ENCODE data around the gene ICAM3. TPM values are rescaled to one million over a fixed set of nuclear protein-coding genes. Genes with fewer than 3 reads are reported as not detected.

ICAM3 gene
- polyA plus RNA-seq (2012; rRNA removed), result 12.6 and 15.6 TPM in 2 replicates
- polyA plus RNA-seq (2012; cell fraction: cytosol; rRNA removed), result 8.8 and 11.6 TPM in 2 replicates
- 4.9 and 6.2 TPM in 2 replicates for polyA plus RNA-seq (2012; cell fraction: nucleus; rRNA removed)

DNA sequence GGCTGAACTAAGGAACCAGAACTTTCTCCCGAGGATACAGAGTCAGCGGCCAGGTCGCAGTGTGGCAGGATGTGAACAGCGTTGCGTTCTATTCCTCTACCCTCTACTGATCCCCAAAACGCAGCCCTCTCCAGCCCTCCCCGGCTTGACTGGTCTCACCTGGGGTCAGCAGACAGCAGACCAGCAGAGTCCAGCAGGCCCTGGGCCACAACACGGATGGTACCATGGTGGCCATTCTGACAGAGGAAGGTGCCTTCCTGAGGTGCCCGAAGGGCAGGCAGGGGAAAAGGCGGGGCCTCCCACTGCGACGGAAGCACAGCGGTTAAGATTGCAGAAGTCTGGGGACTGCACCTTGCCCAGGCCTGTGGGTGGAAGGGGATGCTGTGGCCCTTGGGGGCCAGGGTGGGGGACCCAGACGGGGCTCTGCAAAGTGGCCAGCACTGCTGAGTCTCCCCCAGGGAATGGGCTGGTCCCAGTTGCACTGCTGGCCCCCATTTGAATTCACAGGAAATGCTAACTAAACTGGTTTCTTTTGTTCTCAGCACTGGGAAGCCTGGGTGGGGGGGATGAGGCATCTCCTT lies at the start of gene ICAM3:
ICAM3 (minus strand) TSS at position 245 of the 581 bp plus-strand sequence; CDS start at position 235, 10 bp downstream.
- no peaks in the 10 kb centered on the region for H3F3A ChIP-seq (replicated peaks; ENCODE audit: insufficient read depth)
- POLR2A ChIA-PET, result no interaction called here
- H3K27ac ChIP-seq (ENCODE audit: low read depth in 2 of 2, low read length in 1 of 2), result no peak within 1 kb of the TSS
- CTCF ChIA-PET, result interaction anchor here (1.1 kb wide), 1 partner anchor 81 kb away, joined by 3 read pairs; no protein-coding TSS in a partner anchor
- no peaks in the 10 kb centered on the region for H3K36me3 ChIP-seq (replicated peaks in 1 of 2; ENCODE audit: control insufficient read depth in 1 of 2, insufficient read depth in 2 of 2, low read length in 1 of 2)
- DNase-seq, result no peak
- H3K9me2 ChIP-seq, result no peaks in the 10 kb centered on the region
- TF ChIP-seq RXRA (IDR thresholded peaks at IDR 0.05; ENCODE audit: borderline replicate concordance, low read depth) (no peak), TEAD4 (IDR thresholded peaks at IDR 0.05; ENCODE audit: borderline replicate concordance, insufficient read depth) (no peak), GABPA (IDR thresholded peaks at IDR 0.05; ENCODE audit: low read depth) (no peak), RAD21 (IDR thresholded peaks at IDR 0.05; ENCODE audit: low read length) (no peak), SMC3 (IDR thresholded peaks at IDR 0.05; ENCODE audit: low read depth, low read length) (no peak), TCF12 (IDR thresholded peaks at IDR 0.05) (no peak), FOXJ3 (CRISPR knock-in tag; IDR thresholded peaks at IDR 0.05) (no peak), MEF2A (IDR thresholded peaks at IDR 0.05; ENCODE audit: borderline replicate concordance, low read depth) (no peak), MAX (IDR thresholded peaks at IDR 0.05; ENCODE audit: low read depth) (no peak), IRF3 (IDR thresholded peaks at IDR 0.05; ENCODE audit: low read depth, low read length) (no peak), RCOR1 (IDR thresholded peaks at IDR 0.05; ENCODE audit: low read length) (no peak), GATA2 (CRISPR knock-in tag; IDR thresholded peaks at IDR 0.05) (no peak), MXI1 (IDR thresholded peaks at IDR 0.05; ENCODE audit: low read depth, low read length) (no peak)
- TF ChIP-seq, protein P1, sequence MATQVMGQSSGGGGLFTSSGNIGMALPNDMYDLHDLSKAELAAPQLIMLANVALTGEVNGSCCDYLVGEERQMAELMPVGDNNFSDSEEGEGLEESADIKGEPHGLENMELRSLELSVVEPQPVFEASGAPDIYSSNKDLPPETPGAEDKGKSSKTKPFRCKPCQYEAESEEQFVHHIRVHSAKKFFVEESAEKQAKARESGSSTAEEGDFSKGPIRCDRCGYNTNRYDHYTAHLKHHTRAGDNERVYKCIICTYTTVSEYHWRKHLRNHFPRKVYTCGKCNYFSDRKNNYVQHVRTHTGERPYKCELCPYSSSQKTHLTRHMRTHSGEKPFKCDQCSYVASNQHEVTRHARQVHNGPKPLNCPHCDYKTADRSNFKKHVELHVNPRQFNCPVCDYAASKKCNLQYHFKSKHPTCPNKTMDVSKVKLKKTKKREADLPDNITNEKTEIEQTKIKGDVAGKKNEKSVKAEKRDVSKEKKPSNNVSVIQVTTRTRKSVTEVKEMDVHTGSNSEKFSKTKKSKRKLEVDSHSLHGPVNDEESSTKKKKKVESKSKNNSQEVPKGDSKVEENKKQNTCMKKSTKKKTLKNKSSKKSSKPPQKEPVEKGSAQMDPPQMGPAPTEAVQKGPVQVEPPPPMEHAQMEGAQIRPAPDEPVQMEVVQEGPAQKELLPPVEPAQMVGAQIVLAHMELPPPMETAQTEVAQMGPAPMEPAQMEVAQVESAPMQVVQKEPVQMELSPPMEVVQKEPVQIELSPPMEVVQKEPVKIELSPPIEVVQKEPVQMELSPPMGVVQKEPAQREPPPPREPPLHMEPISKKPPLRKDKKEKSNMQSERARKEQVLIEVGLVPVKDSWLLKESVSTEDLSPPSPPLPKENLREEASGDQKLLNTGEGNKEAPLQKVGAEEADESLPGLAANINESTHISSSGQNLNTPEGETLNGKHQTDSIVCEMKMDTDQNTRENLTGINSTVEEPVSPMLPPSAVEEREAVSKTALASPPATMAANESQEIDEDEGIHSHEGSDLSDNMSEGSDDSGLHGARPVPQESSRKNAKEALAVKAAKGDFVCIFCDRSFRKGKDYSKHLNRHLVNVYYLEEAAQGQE (IDR thresholded peaks at IDR 0.05; ENCODE audit: low read depth, low read length), result no peak
- TF ChIP-seq, protein P2, sequence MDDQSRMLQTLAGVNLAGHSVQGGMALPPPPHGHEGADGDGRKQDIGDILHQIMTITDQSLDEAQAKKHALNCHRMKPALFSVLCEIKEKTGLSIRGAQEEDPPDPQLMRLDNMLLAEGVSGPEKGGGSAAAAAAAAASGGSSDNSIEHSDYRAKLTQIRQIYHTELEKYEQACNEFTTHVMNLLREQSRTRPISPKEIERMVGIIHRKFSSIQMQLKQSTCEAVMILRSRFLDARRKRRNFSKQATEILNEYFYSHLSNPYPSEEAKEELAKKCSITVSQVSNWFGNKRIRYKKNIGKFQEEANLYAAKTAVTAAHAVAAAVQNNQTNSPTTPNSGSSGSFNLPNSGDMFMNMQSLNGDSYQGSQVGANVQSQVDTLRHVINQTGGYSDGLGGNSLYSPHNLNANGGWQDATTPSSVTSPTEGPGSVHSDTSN (IDR thresholded peaks at IDR 0.05), result no peak
- H4K20me1 ChIP-seq (ENCODE audit: insufficient read depth), result no peaks in the 10 kb centered on the region
- peaks cover 0 to 6% of the 10 kb centered on the region in 2 experiments; a peak in 1 of 4 replicates for H3K4me1 ChIP-seq (ENCODE audit: control insufficient read depth in 1 of 2, insufficient read depth in 2 of 2, low read depth in 1 of 2, low read length in 1 of 2)
- no peaks in the 10 kb centered on the region for H3K79me2 ChIP-seq (ENCODE audit: insufficient read depth)
- no peak within 1 kb of the TSS for H3K9ac ChIP-seq
- no peak within 1 kb of the TSS for H2AFZ ChIP-seq (ENCODE audit: low read depth)
- 57% methylated on average over 10 of the region's 14 CpGs for WGBS (ENCODE audit: low lambda C conversion rate)
- H3K27me3 ChIP-seq (ENCODE audit: insufficient read depth), result no peaks in the 10 kb centered on the region
- no peak within 1 kb of the TSS for H3K4me3 ChIP-seq (ENCODE audit: low read depth in 2 of 2, low read length in 1 of 2)
- H3K4me2 ChIP-seq, result no peak within 1 kb of the TSS
- H3K9me3 ChIP-seq, result no peaks in the 10 kb centered on the region
